NB4 (cell line): ENCODE measurements around the gene PRKCE.

Experiments used
- POLR2A ChIP-seq: IDR thresholded peaks from 2 replicates; pipeline ENCODE4 v1.6.1; 2011; ENCODE audit warnings: mild to moderate bottlenecking; ENCODE audit not compliant: insufficient read length; ENCODE audit errors: extremely low read depth
- TF ChIP-seq, protein P1 (sequence below): IDR thresholded peaks from one replicate; pipeline ENCODE4 v1.5.1; 2012; ENCODE audit warnings: low read depth, low read length
- TF ChIP-seq, protein P2 (sequence below): IDR thresholded peaks from 2 replicates; pipeline ENCODE4 v1.6.1; 2011; ENCODE audit warnings: low read depth, low read length

DNA sequence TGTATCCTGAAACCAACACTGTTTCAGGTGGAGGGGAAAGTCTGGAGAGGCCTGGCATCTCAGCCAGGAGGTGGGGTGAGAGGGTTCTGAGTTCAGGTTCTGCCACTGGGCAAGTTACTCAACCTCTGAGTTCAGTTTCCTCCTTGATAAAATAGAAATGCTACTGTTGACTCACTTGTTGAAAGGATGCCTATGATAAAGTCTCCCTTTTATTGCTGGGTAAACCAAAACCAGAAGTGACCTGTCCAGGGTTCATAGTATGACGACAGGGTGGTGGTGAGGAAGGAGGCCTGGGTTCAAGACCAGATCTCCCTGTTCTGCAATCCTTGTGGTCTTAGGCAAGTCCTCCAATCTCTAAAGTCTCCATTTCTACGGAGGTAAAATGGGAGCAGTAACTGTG is 232.7 kb downstream of the PRKCE start:
- TF ChIP-seq, protein P1, sequence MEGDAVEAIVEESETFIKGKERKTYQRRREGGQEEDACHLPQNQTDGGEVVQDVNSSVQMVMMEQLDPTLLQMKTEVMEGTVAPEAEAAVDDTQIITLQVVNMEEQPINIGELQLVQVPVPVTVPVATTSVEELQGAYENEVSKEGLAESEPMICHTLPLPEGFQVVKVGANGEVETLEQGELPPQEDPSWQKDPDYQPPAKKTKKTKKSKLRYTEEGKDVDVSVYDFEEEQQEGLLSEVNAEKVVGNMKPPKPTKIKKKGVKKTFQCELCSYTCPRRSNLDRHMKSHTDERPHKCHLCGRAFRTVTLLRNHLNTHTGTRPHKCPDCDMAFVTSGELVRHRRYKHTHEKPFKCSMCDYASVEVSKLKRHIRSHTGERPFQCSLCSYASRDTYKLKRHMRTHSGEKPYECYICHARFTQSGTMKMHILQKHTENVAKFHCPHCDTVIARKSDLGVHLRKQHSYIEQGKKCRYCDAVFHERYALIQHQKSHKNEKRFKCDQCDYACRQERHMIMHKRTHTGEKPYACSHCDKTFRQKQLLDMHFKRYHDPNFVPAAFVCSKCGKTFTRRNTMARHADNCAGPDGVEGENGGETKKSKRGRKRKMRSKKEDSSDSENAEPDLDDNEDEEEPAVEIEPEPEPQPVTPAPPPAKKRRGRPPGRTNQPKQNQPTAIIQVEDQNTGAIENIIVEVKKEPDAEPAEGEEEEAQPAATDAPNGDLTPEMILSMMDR, result no peak
- TF ChIP-seq, protein P2, sequence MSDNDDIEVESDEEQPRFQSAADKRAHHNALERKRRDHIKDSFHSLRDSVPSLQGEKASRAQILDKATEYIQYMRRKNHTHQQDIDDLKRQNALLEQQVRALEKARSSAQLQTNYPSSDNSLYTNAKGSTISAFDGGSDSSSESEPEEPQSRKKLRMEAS, result no peak
- TF ChIP-seq POLR2A, result no peak
